Stimulated activated CD4-positive, alpha-beta T cell treated with anti-CD3 and anti-CD28 coated beads, TNF-alpha, amount 100 ng/mL, for 4 hours (primary cell): ENCODE measurements around the gene GDPD3.
"Not testable (repeated sequence)": the region's sequence is repeated elsewhere in the genome, so short reads cannot be mapped to it uniquely, and the experiment has no call there.

Experiments used
- DNase-seq, 3 experiments: peaks; one replicate each; pipeline ENCODE4 v3.0.0-alpha.2; 2020; ENCODE audit warnings: low read depth in 3 of 3

GDPD3 gene, protein sequence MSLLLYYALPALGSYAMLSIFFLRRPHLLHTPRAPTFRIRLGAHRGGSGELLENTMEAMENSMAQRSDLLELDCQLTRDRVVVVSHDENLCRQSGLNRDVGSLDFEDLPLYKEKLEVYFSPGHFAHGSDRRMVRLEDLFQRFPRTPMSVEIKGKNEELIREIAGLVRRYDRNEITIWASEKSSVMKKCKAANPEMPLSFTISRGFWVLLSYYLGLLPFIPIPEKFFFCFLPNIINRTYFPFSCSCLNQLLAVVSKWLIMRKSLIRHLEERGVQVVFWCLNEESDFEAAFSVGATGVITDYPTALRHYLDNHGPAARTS

DNA sequence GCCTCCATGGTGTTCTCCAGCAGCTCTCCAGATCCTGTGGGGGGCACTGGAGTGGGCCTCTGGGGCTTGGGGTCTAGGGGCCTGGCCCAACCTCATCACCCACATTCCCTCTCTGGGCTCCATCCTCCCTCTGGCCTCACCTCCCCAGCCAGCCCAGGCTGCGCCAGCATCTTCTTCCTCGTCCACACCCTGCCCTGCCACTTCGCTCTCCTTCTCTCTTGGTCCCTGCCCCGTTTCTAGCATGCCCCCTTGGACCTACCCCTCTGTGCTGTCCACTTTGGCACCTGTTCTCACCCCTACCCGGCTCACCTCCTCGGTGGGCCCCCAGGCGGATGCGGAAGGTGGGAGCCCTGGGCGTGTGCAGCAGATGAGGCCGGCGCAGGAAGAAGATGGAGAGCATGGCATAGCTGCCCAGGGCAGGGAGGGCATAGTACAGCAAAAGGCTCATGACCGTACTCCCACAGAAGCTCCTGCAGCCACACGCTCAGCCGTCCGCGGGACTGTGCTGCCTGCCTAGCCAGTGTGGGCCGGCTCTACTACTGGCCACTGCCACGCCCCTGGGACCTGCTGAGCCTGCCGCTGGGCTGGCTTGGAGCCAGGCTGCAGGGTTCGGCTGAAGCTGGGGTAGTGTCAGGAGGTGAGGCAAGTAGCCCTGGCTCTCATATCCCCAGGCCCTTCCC is at the start of gene GDPD3:
Gene GDPD3 (minus strand): TSS at position 507 of the 680 bp plus-strand sequence. CDS start 59 bp downstream, at position 448.
- DNase-seq = no peak

DNA sequence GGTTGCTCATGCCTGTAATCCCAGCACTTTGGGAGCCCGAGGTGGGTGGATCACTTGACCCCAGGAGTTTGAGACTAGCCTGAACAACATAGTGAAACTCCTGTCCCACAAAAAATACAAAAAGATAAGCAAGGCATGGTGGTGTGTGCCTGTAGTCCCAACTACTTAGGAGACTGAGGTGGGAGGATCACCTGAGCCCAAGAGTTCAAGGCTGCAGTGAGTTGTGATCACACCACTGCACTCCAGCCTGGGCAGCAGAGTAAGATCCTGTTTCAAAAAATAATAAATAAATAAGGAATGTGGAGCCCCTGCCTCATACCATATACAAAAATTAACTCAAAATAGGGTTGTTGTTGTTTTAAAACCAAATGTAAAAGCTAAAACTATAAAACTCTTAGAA is 43.9 kb upstream of the GDPD3 start:
- no peak for DNase-seq

DNA sequence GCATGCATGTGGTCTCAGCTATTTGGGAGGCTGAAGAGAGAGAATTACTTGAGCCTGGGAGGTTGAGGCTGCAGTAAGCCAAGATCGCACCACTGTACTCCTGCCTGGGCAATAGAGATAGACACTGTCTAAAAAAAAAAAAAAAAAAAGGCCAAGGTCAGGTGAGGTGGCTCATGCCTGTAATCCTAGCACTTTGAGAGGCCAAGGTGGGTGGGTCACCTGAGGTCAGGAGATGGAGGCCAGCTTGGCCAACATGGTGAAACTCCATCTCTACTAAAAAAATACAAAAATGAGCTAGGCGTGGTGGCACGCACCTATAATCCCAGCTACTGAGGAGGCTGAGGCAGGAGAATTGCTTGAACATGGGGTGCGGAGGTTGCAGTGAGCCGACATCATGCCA is 41.9 kb upstream of the GDPD3 start:
- DNase-seq = no peak

DNA sequence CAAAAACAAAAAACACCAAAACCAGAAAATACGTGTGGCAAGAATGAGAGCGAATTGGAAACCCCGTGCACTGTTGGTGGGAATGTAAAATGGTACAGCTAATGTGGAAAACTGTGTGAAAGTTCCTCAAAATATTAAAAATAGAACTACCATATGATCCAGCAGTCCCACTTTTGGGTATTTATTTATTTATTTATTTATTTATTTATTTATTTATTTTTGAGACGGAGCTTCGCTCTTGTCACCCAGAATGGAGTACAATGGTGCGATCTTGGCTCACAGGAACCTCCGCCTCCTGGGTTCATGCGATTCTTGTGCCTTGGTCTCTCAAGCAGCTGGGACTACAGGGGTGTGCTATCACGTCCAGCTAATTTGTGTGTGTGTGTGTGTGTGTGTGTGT is 39.2 kb upstream of the GDPD3 start:
- no peak for DNase-seq

DNA sequence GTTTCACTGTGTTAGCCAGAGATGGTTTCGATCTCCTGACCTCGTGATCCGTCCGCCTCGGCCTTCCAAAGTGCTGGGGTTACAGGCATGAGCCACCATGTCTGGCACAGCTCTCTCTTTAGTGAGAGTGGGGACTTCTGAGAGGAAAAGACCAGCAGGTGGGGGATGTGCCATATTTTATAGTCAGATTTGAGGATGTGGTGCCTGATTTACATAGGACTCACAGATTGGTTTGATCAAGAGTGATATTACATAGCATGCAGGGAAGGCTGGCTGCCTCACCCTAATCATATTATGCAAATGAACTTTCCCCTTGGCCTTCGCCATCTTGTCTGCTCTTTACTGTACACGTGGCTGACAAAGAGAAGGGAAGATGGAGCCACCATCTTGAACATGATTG is 37.8 kb upstream of the GDPD3 start:
- no peak for DNase-seq

DNA sequence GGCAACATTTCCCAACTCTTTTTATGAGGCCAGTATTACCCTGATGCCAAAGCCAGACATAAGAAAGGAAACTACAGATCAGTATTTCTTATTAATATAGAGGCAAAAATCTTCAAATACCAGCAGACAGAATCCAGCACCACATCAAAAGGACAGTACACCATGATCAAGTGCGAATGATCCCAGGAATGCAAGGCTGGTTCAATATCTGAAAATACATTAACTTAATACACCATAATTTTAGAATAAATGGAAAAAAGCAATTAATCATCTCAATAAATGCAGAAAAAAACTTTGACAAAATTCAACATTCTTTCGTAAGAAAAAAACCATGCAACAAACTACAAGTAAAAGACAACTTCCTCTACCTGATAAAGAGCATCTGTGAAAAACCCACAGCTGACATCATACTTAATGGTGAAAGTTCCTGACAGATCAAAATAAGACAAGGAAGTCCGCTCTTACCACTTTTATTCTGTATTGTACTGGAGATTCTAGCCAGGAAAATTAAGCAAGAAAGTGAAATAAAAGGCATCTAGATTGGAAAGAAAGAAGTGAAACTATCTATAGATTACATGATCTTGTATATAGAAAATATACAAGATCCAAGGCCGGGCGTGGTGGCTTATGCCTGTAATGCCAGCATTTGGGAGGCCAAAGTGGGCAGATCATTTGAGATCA is 36.1 kb upstream of the GDPD3 start:
- DNase-seq = no peak

DNA sequence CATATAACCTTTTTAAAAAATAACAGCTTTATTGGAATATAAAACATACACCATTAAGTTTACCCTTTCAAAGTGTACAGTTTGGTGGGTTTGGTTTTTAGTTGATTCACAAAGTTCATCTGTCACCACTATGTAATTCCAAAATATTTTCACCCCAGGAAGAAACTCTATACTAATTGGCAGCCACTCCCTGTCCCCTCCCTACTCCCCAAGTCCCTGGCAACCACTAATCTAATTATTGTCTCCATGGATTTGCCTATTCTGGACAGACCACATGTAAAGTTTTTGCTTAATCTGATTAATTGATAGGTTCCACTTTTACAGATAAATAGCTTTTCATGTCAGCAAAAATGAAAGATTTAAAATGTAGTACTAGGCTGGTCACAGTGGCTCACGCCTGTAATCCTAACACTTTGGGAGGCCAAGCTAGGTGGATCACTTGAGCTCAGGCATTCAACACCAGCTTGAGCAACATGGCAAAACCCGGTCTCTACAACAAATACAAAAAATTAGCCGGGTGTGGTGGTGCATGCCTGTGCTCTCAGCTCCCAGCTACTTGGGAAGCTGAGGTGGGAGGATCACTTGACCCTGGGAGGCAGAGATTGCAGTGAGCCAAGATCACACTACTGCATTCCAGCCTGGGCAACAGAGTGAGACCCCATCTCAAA is 34.6 kb upstream of the GDPD3 start:
- DNase-seq = no peak

DNA sequence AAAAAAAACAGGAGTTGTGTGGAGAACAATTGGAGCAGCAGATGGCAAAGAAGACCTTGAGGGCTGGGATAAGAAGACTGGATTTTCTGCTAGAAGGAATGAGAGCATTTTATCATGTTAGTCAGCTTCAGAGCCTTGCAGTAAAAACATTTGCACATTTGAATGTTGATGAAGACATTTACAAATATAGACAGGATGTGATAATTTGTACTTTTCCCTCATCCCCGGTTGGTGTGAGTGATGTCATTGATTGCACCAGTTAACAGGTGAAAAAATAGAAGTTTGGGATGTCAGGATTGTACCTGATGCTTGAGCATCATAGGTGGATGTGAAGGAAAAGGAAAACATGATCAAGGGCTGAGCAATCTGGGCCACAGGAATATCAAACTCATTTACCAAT is 32.3 kb upstream of the GDPD3 start:
- no peak for DNase-seq

DNA sequence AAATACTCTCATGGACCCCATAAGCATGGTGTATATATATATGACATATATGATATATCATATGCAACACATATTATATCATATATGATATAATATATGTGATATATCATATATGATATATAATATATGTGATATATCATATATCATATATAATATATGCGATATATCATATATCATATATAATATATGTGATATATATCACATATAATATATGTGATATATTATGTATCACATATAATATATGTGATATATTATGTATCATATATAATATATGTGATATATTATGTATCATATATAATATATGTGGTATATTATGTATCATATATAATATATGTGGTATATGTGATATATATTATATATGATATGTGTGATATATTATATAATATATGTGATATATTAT is 31.6 kb upstream of the GDPD3 start:
- no peak for DNase-seq

DNA sequence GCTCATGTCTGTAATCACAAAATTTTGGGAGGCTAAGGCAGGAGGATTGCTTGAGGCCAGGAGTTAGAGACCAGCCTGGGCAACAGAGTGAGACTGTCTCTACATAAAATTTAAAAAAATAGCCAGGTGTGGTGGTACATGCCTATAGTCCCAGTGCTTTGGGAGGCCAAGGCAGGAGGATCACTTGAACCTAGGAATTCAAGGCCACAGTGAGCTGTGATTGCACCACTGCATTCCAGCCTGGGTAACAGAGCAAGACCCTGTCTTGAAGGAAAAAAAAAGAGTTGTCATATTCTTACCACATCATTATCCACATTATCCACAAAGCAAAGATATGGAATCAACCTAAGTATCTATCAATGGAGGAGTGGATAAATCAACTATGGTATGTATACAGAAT is 30.7 kb upstream of the GDPD3 start:
- no peak for DNase-seq

DNA sequence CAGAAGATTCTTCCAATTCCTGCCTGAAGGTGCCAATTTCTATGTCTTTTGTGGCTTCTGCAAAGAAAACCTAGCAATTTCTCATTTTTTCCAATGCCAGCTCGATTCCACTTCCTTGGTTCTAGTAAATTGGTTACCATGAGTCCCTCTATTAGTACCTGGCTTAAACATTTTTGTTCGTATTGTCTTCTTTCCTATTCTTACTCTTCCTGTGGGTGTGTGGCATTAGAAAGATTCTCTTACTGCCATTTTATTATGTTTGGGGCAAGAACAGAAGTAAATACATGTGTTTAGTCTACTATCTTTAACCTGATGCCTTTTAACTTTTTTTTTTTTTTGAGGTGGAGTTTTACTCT is 30.0 kb upstream of the GDPD3 start:
- no peak for DNase-seq

DNA sequence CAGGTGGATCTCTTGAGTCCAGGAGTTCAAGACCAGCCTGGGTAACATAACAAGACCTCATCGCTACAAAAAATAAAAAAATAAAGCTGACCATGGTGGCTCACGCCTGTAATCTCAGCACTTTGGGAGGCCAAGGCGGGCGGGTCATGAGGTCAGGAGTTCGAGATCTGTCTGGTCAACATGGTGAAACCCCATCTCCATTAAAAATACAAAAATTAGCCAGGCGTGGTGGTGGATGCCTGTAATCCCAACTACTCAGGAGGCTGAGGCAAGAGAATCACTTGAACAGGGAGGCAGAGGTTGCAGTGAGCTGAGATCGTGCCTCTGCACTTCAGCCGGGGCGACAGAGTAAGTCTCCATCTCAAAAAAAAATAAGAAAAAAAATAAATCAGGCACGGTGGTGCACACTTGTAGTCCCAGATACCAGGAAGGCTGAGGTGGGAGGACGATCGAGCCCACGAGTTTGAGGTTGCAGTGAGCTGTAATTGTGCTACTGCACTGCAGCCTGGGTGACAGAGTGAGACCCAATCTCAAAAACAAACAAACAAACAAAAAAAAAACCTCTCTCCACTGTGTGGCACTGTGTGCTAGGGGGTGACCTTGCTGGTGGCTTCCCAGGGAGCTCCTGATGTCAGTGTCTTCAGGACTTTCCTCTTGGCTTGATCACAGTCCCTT is 29.5 kb upstream of the GDPD3 start:
- DNase-seq = no peak

DNA sequence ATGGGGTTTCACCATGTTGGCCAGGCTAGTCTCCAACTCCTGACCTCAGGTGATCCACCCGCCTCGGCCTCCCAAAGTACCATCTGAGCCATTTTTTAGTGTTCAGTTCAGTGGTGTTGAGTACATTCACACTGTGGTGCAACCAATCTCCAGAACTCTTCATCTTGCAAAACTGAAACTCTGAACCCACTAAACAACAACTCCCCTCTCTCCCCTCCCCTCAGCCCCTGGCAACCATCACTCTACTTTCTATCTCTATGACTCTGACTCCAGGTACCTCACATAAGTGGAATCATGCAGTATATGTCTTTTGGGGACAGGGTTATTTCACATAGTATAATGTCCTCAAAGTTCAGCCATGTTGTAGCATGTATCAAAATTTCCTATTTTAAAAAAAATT is 28.4 kb upstream of the GDPD3 start:
- no peak for DNase-seq

DNA sequence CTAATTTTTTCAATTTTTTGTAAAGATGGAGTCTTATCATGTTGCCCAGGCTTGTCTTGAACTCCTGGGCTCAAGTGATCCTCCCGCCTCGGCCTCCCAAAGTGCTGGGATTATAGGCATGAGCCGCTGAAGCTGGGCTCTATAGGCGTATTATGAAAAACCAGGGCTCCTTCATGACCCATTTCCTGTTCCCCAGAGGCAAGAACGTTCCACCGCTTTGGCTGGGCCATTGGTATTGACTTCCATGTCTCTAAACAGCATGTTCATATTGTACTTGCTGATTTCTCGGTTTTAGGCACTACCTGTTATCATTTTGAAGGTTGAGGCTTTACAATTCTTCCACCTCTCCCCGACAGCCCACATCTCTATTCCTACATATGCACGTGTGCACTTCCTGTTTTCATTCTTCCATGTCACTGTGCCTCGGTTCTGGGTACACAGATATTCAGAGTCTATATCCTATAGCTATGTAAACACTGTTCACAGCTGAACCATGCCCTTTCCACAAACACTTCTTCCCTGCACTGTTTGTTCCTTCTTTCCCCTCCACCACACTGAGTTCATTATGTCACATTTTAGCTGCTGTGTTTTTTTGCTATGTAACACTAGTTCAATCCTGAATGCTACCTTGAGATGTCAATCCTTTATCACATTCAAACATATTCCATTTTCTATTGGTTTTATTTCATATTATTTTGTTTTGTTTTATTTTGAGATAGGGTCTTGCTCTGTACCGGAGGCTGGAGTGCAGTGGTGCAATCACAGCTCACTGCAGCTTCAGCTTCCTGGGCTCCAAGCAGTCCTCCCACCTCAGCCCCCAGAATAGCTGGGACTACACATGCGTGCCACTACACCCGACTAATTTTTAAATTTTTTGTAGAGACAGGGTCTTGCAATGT is 26.5 kb upstream of the GDPD3 start:
- DNase-seq = no peak

DNA sequence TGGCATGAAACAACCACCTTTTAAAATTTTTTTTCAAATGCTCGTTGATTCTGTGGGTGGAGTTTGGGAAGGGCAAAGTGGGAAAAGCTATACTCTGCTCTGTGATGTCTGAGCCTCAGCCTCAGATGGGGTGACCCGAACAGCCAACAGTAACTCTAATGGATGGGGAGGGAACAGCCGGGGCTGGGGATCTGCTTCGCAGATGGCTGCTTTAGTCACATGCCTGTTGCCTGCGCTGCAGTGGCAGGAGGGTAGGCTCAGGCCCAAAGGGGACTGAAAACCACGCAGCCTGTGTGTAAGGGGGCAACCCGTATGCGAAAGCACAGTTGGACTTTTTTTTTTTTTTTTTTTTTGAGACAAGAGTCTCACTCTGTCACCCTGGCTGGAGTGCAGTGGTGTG is 24.6 kb upstream of the GDPD3 start:
- no peak for DNase-seq

DNA sequence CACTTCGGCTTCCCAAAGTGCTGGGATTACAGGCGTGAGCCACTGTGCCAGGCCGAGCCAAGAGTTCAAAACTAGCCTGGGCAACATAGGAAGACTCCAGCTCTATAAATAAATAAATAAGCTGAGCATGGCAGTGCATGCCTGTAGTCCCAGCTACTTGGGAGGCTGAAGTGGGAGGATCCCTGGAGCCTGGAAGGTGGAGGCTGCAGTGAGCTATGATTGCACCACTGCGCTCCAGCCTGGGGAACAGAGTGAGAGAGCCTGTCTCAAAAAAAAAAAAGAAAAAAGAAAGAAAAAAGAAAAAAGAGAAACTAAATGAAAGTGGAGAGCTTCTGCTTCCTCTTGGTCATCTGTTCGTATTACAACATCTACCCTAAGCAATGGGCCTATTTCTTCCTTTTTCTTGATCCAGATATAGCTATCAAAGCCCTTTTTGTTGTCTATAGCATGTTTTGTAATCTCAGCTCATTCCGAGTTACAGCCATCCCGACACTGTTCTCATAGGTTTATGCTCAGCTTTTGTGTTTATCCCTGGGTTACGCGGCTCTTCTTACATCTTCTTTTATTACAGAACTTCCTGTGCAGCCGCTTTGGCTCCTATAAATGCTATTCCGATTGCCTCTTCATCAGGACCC is 23.8 kb upstream of the GDPD3 start:
- DNase-seq = no peak

DNA sequence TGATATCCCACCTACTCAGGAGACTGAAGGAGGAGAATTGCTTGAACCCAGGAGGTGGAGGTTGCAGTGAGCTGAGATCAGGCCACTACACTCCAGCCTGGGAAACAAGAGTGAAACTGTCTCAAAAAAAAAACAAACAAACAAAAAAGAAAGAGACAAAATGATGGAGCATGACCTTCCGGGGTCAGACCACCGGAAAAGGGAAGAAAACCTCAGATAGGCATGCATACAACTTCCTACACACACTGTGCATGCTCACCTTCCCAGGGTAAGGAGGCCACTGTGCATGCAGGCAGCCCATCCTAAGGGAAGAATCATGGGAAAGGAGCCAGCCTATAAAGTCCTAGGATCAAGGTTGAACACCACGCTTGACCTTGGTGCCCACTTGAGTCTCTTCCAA is 19.3 kb upstream of the GDPD3 start:
- DNase-seq = no peak

DNA sequence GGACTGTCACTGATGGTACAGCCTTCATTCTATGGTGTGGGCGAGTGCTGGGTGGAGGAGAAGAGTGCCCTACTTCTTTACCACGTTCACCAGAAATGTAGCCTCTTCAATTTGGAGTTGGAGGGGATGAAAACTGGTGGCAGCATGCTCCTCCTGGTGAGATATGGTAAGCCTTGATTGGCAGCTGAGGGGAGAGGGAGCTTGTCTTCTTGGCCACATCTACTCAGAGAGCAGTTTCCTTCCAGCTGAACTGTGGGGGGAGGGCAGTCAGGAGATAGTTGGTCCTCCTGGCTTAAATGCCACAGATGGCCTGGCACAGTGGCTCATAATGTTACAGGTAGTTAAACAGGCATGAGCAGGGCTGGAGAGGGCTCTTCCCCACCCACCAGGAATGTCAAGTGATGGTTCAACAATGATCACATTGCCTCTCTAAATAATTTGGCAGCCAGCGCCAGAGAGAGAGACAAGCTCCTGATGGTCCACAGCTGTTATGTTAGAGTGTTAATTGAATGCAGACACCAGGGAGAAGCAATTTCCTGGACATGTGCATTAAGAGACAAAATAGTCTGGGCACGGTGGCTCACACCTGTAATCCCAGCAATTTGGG is 18.6 kb upstream of the GDPD3 start:
- DNase-seq = no peak

DNA sequence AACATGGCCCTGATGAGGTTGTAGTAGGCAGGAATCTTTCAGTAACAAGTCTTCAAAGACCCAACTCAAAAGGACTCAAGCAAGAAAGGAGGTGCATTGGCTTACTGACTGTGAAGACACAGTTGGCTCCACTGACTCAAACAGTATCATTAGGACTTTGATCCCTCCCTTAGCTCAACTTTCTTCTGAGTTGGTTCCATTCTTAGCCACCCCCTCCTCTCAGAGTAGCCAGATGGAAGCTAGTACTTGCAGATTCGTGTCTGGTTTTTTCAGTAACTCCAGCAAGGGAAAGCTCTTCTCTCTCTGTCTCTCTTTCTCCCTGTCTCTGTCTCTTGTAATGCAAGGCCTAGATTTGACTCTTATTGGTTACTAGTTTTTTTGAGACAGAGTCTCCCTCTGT is 14.7 kb upstream of the GDPD3 start:
- no peak for DNase-seq

DNA sequence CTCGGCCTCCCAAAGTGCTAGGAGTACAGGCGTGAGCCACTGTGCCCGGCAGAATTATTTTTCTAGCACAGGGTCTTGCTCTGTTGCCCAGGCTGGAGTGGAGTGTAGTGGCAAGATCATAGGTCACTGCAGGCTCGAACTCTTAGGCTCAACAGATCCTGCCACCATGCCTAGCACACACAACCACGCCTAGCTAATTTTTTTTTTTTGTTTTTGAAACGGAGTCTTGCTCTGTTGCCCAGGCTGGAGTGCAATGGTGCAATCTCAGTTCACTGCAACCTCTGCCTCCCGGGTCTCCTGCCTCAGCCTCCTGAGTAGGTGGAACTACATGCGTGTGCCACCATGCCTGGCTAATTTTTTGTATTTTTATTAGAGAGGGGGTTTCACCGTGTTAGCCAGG is 12.4 kb upstream of the GDPD3 start:
- not testable (repeated sequence) for DNase-seq
